SK-N-SH treated with all-trans-retinoic acid at 6 μM for 48 hours (cell line): ENCODE results near the gene OSBPL2.

Source experiments
- POU6F1 ChIP-seq: fragments of 250-450 bp; sonication (Bioruptor Pico); IDR thresholded peaks from 2 replicates; pipeline ENCODE4 v1.8.0; 2021; ENCODE audit warnings: low read depth, mild to moderate bottlenecking, moderate library complexity, borderline replicate concordance
- PPARA ChIP-seq: fragments of 250-450 bp; sonication (Bioruptor Pico); IDR thresholded peaks from 2 replicates; pipeline ENCODE4 v1.5.0; 2020; ENCODE audit warnings: mild to moderate bottlenecking, borderline replicate concordance
- ZFP3 ChIP-seq: fragments of 250-450 bp; sonication (Bioruptor Pico); IDR thresholded peaks from 2 replicates; pipeline ENCODE4 v1.5.0; 2020; ENCODE audit warnings: mild to moderate bottlenecking, moderate library complexity
- ZFP30 ChIP-seq: fragments of 450-650 bp; formaldehyde crosslinking; IDR thresholded peaks from 2 replicates; pipeline ENCODE4 v1.5.0; 2022; ENCODE audit warnings: mild to moderate bottlenecking, moderate library complexity

GRCh38 chr20:62322492-62323041, 84.2 kb downstream of the OSBPL2 start:
- no peak for TF ChIP-seq PPARA (CRISPR knock-in tag)
- TF ChIP-seq POU6F1 (CRISPR knock-in tag): no peak
- TF ChIP-seq ZFP3 (CRISPR knock-in tag): no peak
- no peak for TF ChIP-seq ZFP30 (CRISPR knock-in tag)
